Ishikawa (cell line): ENCODE results near the gene SNX21.

ENCODE experiments used
- CEBPB ChIP-seq: IDR thresholded peaks from 2 replicates; pipeline ENCODE4 v1.6.1; 2012
- CREB1 ChIP-seq: IDR thresholded peaks from 2 replicates; pipeline ENCODE4 v1.6.1; 2012; ENCODE audit warnings: low read depth
- EGR1 ChIP-seq: IDR thresholded peaks from 2 replicates; pipeline ENCODE4 v1.6.1; 2012
- EP300 ChIP-seq: IDR thresholded peaks from 2 replicates; pipeline ENCODE4 v1.6.1; 2012; ENCODE audit warnings: borderline replicate concordance
- FOXM1 ChIP-seq: IDR thresholded peaks from 2 replicates; pipeline ENCODE4 v1.6.1; 2012; ENCODE audit warnings: low read depth, borderline replicate concordance
- NFIC ChIP-seq: IDR thresholded peaks from 2 replicates; pipeline ENCODE4 v1.6.1; 2012
- RAD21 ChIP-seq: IDR thresholded peaks from 2 replicates; pipeline ENCODE4 v1.6.1; 2012; ENCODE audit warnings: low read depth
- TAF1 ChIP-seq: IDR thresholded peaks from 2 replicates; pipeline ENCODE4 v1.6.1; 2012; ENCODE audit warnings: low read depth, mild to moderate bottlenecking
- TCF12 ChIP-seq: IDR thresholded peaks from 2 replicates; pipeline ENCODE4 v1.6.1; 2012; ENCODE audit warnings: low read depth
- TEAD4 ChIP-seq: IDR thresholded peaks from 2 replicates; pipeline ENCODE4 v1.6.1; 2012
- YY1 ChIP-seq: IDR thresholded peaks from 2 replicates; pipeline ENCODE4 v1.6.1; 2012; ENCODE audit warnings: low read depth
- ZBTB7A ChIP-seq: IDR thresholded peaks from 2 replicates; pipeline ENCODE4 v1.6.1; 2012; ENCODE audit warnings: low read depth
- TF ChIP-seq, protein P1 (sequence below): IDR thresholded peaks from 2 replicates; pipeline ENCODE4 v1.6.1; 2012; ENCODE audit warnings: low read depth, mild to moderate bottlenecking
- TF ChIP-seq, protein P2 (sequence below): IDR thresholded peaks from 2 replicates; pipeline ENCODE4 v1.6.1; 2012
- TF ChIP-seq, protein P3 (sequence below): IDR thresholded peaks from 2 replicates; pipeline ENCODE4 v1.6.1; 2012

The SNX21 gene

DNA sequence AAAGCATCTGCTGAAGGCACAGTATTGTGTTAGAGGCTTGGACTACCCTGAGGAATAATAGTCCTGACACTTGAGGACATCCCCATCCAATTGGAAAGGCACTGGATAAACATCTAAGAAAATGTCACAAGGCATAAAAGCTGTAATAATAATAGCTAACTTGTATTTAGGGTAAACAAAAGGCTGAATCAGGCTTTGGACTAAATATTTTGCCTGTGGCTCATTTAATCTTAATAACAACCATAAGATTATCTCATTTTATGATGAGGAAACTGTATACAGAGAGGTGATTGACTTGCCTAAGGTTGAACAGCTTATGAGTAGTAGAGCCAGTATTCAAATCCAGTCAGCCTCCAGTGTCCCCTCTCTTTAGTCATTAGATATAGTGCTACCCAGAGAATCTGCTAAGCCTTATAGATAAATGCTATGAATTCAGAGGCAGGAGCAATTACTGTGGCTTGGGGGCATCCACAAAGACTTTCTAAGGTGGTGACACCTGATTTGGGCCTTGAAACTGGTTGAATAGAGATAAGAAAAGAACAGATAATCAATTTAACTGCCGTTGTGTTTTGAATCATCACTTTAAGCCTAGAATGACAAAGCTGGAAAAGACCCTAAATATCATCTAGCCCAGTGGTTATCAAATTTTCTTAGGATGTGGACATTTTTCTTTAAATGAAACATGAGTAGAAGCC is 40.0 kb downstream of the SNX21 start:
- TF ChIP-seq ZBTB7A (no peak), RAD21 (no peak), NFIC (no peak), CREB1 (no peak), TAF1 (no peak), FOXM1 (no peak), CEBPB (no peak), EGR1 (no peak), YY1 (no peak), TEAD4 (no peak), EP300 (no peak)
- TF ChIP-seq, protein P1, sequence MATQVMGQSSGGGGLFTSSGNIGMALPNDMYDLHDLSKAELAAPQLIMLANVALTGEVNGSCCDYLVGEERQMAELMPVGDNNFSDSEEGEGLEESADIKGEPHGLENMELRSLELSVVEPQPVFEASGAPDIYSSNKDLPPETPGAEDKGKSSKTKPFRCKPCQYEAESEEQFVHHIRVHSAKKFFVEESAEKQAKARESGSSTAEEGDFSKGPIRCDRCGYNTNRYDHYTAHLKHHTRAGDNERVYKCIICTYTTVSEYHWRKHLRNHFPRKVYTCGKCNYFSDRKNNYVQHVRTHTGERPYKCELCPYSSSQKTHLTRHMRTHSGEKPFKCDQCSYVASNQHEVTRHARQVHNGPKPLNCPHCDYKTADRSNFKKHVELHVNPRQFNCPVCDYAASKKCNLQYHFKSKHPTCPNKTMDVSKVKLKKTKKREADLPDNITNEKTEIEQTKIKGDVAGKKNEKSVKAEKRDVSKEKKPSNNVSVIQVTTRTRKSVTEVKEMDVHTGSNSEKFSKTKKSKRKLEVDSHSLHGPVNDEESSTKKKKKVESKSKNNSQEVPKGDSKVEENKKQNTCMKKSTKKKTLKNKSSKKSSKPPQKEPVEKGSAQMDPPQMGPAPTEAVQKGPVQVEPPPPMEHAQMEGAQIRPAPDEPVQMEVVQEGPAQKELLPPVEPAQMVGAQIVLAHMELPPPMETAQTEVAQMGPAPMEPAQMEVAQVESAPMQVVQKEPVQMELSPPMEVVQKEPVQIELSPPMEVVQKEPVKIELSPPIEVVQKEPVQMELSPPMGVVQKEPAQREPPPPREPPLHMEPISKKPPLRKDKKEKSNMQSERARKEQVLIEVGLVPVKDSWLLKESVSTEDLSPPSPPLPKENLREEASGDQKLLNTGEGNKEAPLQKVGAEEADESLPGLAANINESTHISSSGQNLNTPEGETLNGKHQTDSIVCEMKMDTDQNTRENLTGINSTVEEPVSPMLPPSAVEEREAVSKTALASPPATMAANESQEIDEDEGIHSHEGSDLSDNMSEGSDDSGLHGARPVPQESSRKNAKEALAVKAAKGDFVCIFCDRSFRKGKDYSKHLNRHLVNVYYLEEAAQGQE = no peak
- TF ChIP-seq, protein P2, sequence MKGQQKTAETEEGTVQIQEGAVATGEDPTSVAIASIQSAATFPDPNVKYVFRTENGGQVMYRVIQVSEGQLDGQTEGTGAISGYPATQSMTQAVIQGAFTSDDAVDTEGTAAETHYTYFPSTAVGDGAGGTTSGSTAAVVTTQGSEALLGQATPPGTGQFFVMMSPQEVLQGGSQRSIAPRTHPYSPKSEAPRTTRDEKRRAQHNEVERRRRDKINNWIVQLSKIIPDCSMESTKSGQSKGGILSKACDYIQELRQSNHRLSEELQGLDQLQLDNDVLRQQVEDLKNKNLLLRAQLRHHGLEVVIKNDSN = no peak

DNA sequence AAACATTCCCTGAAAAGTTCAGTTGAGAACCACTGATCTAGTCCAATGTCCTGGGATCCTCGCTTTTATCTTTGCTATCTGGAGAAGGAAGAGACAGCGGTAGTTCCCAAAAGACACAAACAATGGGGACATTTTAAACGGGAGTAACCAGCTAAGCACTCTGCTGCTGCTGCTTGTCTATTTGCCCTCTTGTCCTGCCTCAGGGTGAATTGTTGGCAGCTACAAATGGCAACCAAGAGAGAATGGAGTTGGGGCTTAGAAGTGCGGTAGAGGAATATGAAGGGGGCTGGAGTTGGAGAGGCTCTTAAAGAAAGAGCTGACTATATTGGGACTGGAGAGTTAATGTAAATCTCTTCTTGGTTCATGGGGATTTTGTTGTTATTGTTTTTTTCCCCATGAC is 41.0 kb downstream of the SNX21 start:
- TF ChIP-seq TEAD4 = no peak
- no peak for TF ChIP-seq NFIC
- TF ChIP-seq, protein P3, sequence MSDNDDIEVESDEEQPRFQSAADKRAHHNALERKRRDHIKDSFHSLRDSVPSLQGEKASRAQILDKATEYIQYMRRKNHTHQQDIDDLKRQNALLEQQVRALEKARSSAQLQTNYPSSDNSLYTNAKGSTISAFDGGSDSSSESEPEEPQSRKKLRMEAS = no peak
- TF ChIP-seq TAF1 = no peak
- TF ChIP-seq TCF12 = no peak
- no peak for TF ChIP-seq CREB1
- TF ChIP-seq, protein P1 = no peak
- TF ChIP-seq, protein P2 = no peak
- TF ChIP-seq YY1 = no peak
- no peak for TF ChIP-seq CEBPB
- TF ChIP-seq EP300 = no peak
- TF ChIP-seq ZBTB7A = no peak
- no peak for TF ChIP-seq RAD21
- TF ChIP-seq EGR1 = no peak
- TF ChIP-seq FOXM1 = no peak

DNA sequence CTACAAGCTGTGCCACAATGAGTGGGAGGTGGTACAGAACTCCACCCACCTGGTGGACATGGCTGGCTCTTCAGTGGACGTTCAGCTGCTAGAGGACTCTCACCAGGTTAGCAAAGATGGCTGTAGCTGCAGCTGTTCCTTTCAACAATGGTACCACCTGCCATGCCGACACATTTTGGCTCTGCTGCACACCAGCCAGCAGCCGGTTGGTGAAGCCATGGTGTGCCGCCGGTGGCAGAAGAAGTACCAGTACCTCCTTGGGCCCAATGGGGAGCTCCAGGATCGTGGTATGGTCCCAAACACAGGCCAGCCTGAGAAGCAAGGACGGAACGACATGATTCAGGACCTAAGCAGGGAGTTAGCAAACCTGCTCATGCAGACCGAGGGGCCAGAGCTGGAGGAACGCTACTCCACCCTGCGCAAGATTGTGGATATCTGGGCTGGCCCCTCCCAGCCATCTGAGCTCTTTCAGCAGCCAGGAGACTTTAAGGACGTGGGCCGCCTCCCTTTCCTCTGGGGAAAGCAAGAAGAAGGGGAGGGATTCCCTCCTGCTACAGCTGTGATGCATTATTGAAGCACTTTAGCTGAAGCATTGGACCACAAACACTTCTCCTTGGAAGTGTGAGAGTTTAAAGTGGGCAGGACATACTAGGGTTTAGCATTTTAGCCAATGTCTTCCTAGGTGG is 44.6 kb downstream of the SNX21 start:
- TF ChIP-seq FOXM1 = no peak

DNA sequence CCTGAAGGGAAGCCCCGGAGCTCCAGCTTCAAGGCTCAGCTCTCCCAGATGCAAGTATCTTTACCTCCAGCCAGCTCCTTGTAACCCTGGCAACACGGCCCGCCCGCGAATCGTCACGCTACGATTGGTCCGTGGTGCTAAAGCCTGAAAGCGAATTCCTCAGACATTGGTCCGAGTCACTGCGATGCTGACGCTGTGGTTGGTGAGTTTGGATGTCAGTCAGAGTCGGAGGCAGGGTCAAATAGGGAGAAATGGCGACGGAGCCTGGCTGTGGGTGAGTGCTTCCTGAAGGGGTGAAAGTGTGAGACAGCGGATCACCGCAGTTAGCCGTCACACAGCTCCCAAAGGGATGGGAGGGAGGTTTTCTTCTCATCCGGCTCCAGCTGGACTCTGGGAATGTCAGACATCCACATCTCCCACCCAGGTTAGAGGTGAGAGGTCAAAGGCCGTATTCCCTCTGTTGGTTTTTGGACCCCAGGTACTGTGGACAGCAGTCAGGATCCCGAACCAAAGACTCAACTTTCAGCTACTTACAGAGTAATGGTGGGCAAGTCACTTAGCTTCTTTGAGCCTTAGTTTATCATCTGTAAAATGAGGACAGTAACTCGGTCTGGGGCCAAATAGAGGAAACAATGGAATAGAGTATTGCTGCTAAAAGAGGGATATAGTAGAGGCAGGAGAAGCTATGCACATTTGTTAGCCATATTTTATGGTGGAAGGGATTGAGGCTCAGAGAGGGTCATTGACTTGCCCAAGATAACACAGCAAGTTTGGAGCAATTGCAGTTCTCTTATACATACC is 47.6 kb downstream of the SNX21 start, which contains the start of gene ZSWIM1:
ZSWIM1 (plus strand) TSS at position 240 of the 801 bp plus-strand sequence. CDS start 1,366 bp downstream, outside the sequence.
- TF ChIP-seq EGR1 (peak; percentile 11; the same call in 1 of the 2 replicates), ZBTB7A (no peak), TEAD4 (no peak), CREB1 (peak; percentile 16; the same call in 1 of the 2 replicates), YY1 (peak; percentile 93), TCF12 (no peak), EP300 (no peak), RAD21 (no peak), NFIC (no peak), CEBPB (no peak), FOXM1 (no peak), TAF1 (peak; percentile 94)
- TF ChIP-seq, protein P2 = no peak
- TF ChIP-seq, protein P1 = 0 out of 2 replicates have a peak, but pooled peaks have one; percentile 34
- TF ChIP-seq, protein P3 = no peak
